OCI-LY7 (cell line): ENCODE measurements around the gene MFSD6. TPM values are rescaled to one million over a fixed set of nuclear protein-coding genes. Genes with fewer than 3 reads are reported as not detected.

Experiments used
- BruUV-seq: library from RNA; stranded (reverse); fragments of 400-500 nt; replicated peaks from 2 replicates; lab custom pipeline; 2021; lab: Mats Ljungman, UMichigan
- CTCF ChIA-PET: fragments of 300-600 bp; sonication (Branson Sonifier 250); formaldehyde crosslinking; loops from one replicate; lab custom pipeline; 2022; ENCODE audit warnings: antibody characterized with exemption; ENCODE audit not compliant: unreplicated experiment; lab: Charles Lee
- POLR2A ChIA-PET: fragments of 300-600 bp; sonication (Branson Sonifier 250); formaldehyde crosslinking; loops from one replicate; lab custom pipeline; 2022; ENCODE audit warnings: antibody characterized with exemption; lab: Charles Lee
- DNase-seq: peaks from one replicate; pipeline ENCODE4 v3.0.0-alpha.2; 2015; ENCODE audit warnings: low spot score
- H2AFZ ChIP-seq: fragments of 200-600 bp; sonication (generic), shearing (Covaris generic); 2 replicates; pipeline ENCODE4 v1.6.1; 2014; ENCODE audit warnings: mild to moderate bottlenecking, antibody characterized with exemption, low read length, moderate library complexity
- H3K27ac ChIP-seq: fragments of 200-600 bp; sonication (generic); 2 replicates; pipeline ENCODE4 v1.5.1; 2014; ENCODE audit warnings: mixed run types, low read depth, mild to moderate bottlenecking, moderate library complexity, low read length, inconsistent platforms; ENCODE audit not compliant: poor library complexity, severe bottlenecking
- H3K36me3 ChIP-seq: fragments of 200-600 bp; sonication (generic); 2 replicates; pipeline ENCODE4 v1.6.1; 2014; ENCODE audit warnings: mild to moderate bottlenecking, antibody characterized with exemption, low read length, moderate library complexity, mixed read lengths; ENCODE audit not compliant: insufficient read depth
- H3K4me1 ChIP-seq: fragments of 200-600 bp; sonication (generic); 2 replicates; pipeline ENCODE4 v1.5.1; 2014; ENCODE audit warnings: mild to moderate bottlenecking, low read length; ENCODE audit not compliant: insufficient read depth, poor library complexity, severe bottlenecking
- H3K4me2 ChIP-seq: fragments of 200-600 bp; sonication (generic); 2 replicates; pipeline ENCODE4 v1.6.1; 2014; ENCODE audit warnings: mild to moderate bottlenecking, low read length
- H3K4me3 ChIP-seq: fragments of 200-600 bp; sonication (generic); 2 replicates; pipeline ENCODE4 v1.5.1; 2014; ENCODE audit warnings: mild to moderate bottlenecking, low read depth, low read length; ENCODE audit not compliant: poor library complexity, severe bottlenecking
- H3K79me2 ChIP-seq: fragments of 200-600 bp; sonication (generic); 2 replicates; pipeline ENCODE4 v1.6.1; 2016; ENCODE audit warnings: low read depth, mild to moderate bottlenecking, low read length, moderate library complexity, mixed read lengths; ENCODE audit not compliant: insufficient read depth
- H3K9me2 ChIP-seq: fragments of 200-600 bp; sonication (generic); 2 replicates; pipeline ENCODE4 v1.6.1; 2016; ENCODE audit warnings: mild to moderate bottlenecking, low read length, mixed read lengths; ENCODE audit not compliant: insufficient read depth
- H3K9me3 ChIP-seq: fragments of 200-600 bp; sonication (generic); 2 replicates; pipeline ENCODE4 v1.6.1; 2014; ENCODE audit warnings: mild to moderate bottlenecking, mixed run types, low read length, mixed read lengths
- H4K20me1 ChIP-seq: fragments of 200-600 bp; sonication (generic); 2 replicates; pipeline ENCODE4 v1.6.1; 2014; ENCODE audit warnings: mild to moderate bottlenecking, antibody characterized with exemption, low read length, moderate library complexity, mixed read lengths; ENCODE audit not compliant: insufficient read depth
- CTCF ChIP-seq: fragments of 200-600 bp; sonication (generic); conservative IDR thresholded peaks from 2 replicates; pipeline ENCODE4 v1.5.1; 2014; ENCODE audit warnings: mild to moderate bottlenecking, antibody characterized with exemption, low read length, moderate library complexity, mixed read lengths
- EZH2phosphoT487 ChIP-seq: fragments of 200-600 bp; sonication (generic); IDR thresholded peaks from 2 replicates; pipeline ENCODE4 v1.6.1; 2018; ENCODE audit warnings: low read depth, borderline replicate concordance, mild to moderate bottlenecking, mixed run types, antibody characterized with exemption, low read length, moderate library complexity, mixed read lengths
- intact Hi-C: fragments of 100-400 bp; cut with micrococcal nuclease; formaldehyde crosslinking; loops from one replicate; pipeline ENCODE4 v1.10.0; 2022; ENCODE audit not compliant: unreplicated experiment
- total RNA-seq, 2 experiments: library from RNA; depleted of rRNA in 1 of 2; stranded (reverse); fragments of >200 nt in 1 of 2; shearing (Covaris generic) in 1 of 2; gene quantifications; 2 replicates each; pipeline ENCODE4 v1.2.3, GENCODE V29; 2014 to 2022

The MFSD6 gene
- total RNA-seq, 2 experiments from 2014 or later = 8.3 to 19.5 TPM

GRCh38 chr2:190446193-190446592, 38.0 kb downstream of the MFSD6 start:
- H2AFZ ChIP-seq = no peak overlapping the region
- H3K36me3 ChIP-seq = no peaks in the 10 kb centered on the region
- ChIA-PET POLR2A (interaction anchor here (0.6 to 3.4 kb wide), 8 partner anchors 9 to 64 kb away, joined by 3 to 14 read pairs (median 3); no protein-coding TSS in a partner anchor), CTCF (no interaction called here)
- TF ChIP-seq EZH2phosphoT487 = no peak
- TF ChIP-seq CTCF = no peak
- H3K4me1 ChIP-seq = peaks cover 6% of the 10 kb centered on the region
- no peak overlapping the region for H3K4me3 ChIP-seq
- no peaks in the 10 kb centered on the region for H4K20me1 ChIP-seq
- intact Hi-C loops = no loop called here
- H3K9me2 ChIP-seq = no peaks in the 10 kb centered on the region
- no peak for DNase-seq
- no peak overlapping the region for H3K27ac ChIP-seq
- no TSS peak for BruUV-seq
- H3K9me3 ChIP-seq = no peaks in the 10 kb centered on the region
- no peak overlapping the region for H3K4me2 ChIP-seq
- H3K79me2 ChIP-seq = no peaks in the 10 kb centered on the region

- Histone ChIP-seq H2AFZ (no peak overlapping the region), H4K20me1 (no peaks in the 10 kb centered on the region), H3K9me2 (no peaks in the 10 kb centered on the region), H3K27ac (no peak overlapping the region), H3K4me3 (no peak overlapping the region), H3K9me3 (no peaks in the 10 kb centered on the region), H3K79me2 (no peaks in the 10 kb centered on the region), H3K4me2 (no peak overlapping the region), H3K36me3 (no peaks in the 10 kb centered on the region), H3K4me1 (peaks cover 6% of the 10 kb centered on the region)
- no TSS peak for BruUV-seq
- intact Hi-C loops = no loop called here
- ChIA-PET POLR2A (interaction anchor here (0.6 to 3.4 kb wide), 15 partner anchors 10 to 44 kb away, joined by 3 to 14 read pairs (median 4); no protein-coding TSS in a partner anchor), CTCF (no interaction called here)
- DNase-seq = no peak
- TF ChIP-seq CTCF (no peak), EZH2phosphoT487 (no peak)
Measured at GRCh38 chr2:190446750-190447516, 38.8 kb downstream of the MFSD6 start.

- no peak for TF ChIP-seq EZH2phosphoT487
- no peak for TF ChIP-seq CTCF
- POLR2A ChIA-PET = interaction anchor here (0.6 to 3.4 kb wide), 12 partner anchors 11 to 119 kb away, joined by 3 to 14 read pairs (median 4); no protein-coding TSS in a partner anchor
- Histone ChIP-seq H3K36me3 (no peaks in the 10 kb centered on the region), H3K4me2 (no peak overlapping the region), H2AFZ (no peak overlapping the region), H3K4me3 (no peak overlapping the region), H4K20me1 (no peaks in the 10 kb centered on the region), H3K9me2 (no peaks in the 10 kb centered on the region), H3K9me3 (no peaks in the 10 kb centered on the region), H3K79me2 (no peaks in the 10 kb centered on the region), H3K4me1 (no peaks in the 10 kb centered on the region), H3K27ac (no peak overlapping the region)
- CTCF ChIA-PET = no interaction called here
- no TSS peak for BruUV-seq
- intact Hi-C loops = no loop called here
- DNase-seq = no peak
Measured at GRCh38 chr2:190447766-190448165, 39.6 kb downstream of the MFSD6 start.
